A549 (cell line): ENCODE data around the gene PNMA5. TPM values are rescaled to one million over a fixed set of nuclear protein-coding genes. Genes with fewer than 3 reads are reported as not detected.
A peak's percentile ranks its signal among the peaks of the same experiment; 100 is the strongest.

ENCODE experiments used
- ATAC-seq, 2 experiments: fragments of 200-7000 bp in 1 of 2; fragments of >200 bp in 1 of 2; cut with Nextera tagmentation in 1 of 2; cut with Tn5 transposase in 1 of 2; 3 replicates each; pipeline versions ENCODE4 v1.8.0 to v1.9.1; 2018 to 2020; ENCODE audit warnings: mild to moderate bottlenecking in 1 of 2, moderate library complexity in 1 of 2
- CTCF ChIA-PET: fragments of 300-600 bp; sonication (Branson Sonifier 250); formaldehyde crosslinking; extraction: SDS; loops from one replicate; lab custom pipeline; 2021; ENCODE audit warnings: antibody characterized with exemption, inconsistent platforms; lab: Yijun Ruan, JAX
- POLR2A ChIA-PET: fragments of 350-600 bp; formaldehyde crosslinking; extraction: SDS; loops from one replicate; lab custom pipeline; 2021; ENCODE audit warnings: antibody characterized with exemption, inconsistent platforms; lab: Yijun Ruan, JAX
- DNase-seq, 2 experiments: peaks; one replicate each; pipeline versions ENCODE4 v3.0.0 to v3.0.0-alpha.2; 2011 to 2016; ENCODE audit warnings: low read depth in 1 of 2, low spot score in 1 of 2
- FAIRE-seq: peaks from 2 replicates; lab custom pipeline; 2011; peaks lifted over from hg19 to GRCh38; lab: Jason Lieb, UNC
- H3K27ac ChIP-seq, 2 experiments: fragments of >200 bp; sonication (Bioruptor Twin); formaldehyde crosslinking; 3 replicates each; pipeline ENCODE4 v1.5.1; 2016 to 2017
- H3K4me1 ChIP-seq: fragments of >200 bp; sonication (Bioruptor Twin); formaldehyde crosslinking; 3 replicates; pipeline ENCODE4 v1.6.1; 2016
- H3K4me2 ChIP-seq: fragments of >200 bp; sonication (Bioruptor Twin); formaldehyde crosslinking; 3 replicates; pipeline ENCODE4 v1.6.1; 2016
- H3K4me3 ChIP-seq: fragments of >200 bp; sonication (Bioruptor Twin); formaldehyde crosslinking; 3 replicates; pipeline ENCODE4 v1.5.1; 2016
- H3K9me3 ChIP-seq: fragments of >200 bp; sonication (Bioruptor Twin); formaldehyde crosslinking; 3 replicates; pipeline ENCODE4 v1.6.1; 2016
- CHD2 ChIP-seq: fragments of 150-350 bp; IDR thresholded peaks from 2 replicates; pipeline ENCODE4 v1.6.1; 2014; ENCODE audit warnings: low read length; ENCODE audit not compliant: partially characterized antibody
- CTCF ChIP-seq: fragments of >200 bp; sonication (Bioruptor Twin); formaldehyde crosslinking; IDR thresholded peaks from 3 replicates; pipeline ENCODE4 v1.5.1; 2016
- E2F6 ChIP-seq: IDR thresholded peaks from 2 replicates; pipeline ENCODE4 v1.6.1; 2012; ENCODE audit warnings: low read depth, borderline replicate concordance
- EHMT2 ChIP-seq: fragments of 200-600 bp; sonication (generic); IDR thresholded peaks from 2 replicates; pipeline ENCODE4 v1.6.1; 2016; ENCODE audit warnings: antibody characterized with exemption, low read depth, mild to moderate bottlenecking, moderate library complexity
- HOXA7 ChIP-seq: fragments of 250-450 bp; sonication (Bioruptor Pico); IDR thresholded peaks from 2 replicates; pipeline ENCODE4 v1.5.0; 2020; ENCODE audit warnings: mild to moderate bottlenecking, moderate library complexity
- HOXB13 ChIP-seq: fragments of 250-450 bp; sonication (Bioruptor Pico); IDR thresholded peaks from 2 replicates; pipeline ENCODE4 v1.5.0; 2020; ENCODE audit warnings: low read depth, mild to moderate bottlenecking, moderate library complexity
- JUN ChIP-seq, 2 experiments: fragments of >200 bp; sonication (Bioruptor Twin); formaldehyde crosslinking; IDR thresholded peaks; 2 replicates in 1 of 2; 3 replicates in 1 of 2; pipeline ENCODE4 v1.6.1; 2016 to 2017
- KDM5A ChIP-seq: fragments of 200-600 bp; sonication (generic); IDR thresholded peaks from 2 replicates; pipeline ENCODE4 v1.6.1; 2016; ENCODE audit warnings: antibody characterized with exemption, mild to moderate bottlenecking
- MAX ChIP-seq: IDR thresholded peaks from 2 replicates; pipeline ENCODE4 v1.6.1; 2012
- MYC ChIP-seq: IDR thresholded peaks from 2 replicates; pipeline ENCODE4 v1.6.1; 2012; ENCODE audit warnings: mild to moderate bottlenecking, inconsistent platforms, low read length, improper control_type of control experiment, borderline replicate concordance
- NR3C1 ChIP-seq: fragments of >200 bp; sonication (Bioruptor Twin); formaldehyde crosslinking; IDR thresholded peaks from 3 replicates; pipeline ENCODE4 v1.6.1; 2017
- PHF8 ChIP-seq: fragments of 200-600 bp; sonication (generic); IDR thresholded peaks from 2 replicates; pipeline ENCODE4 v1.6.1; 2016; ENCODE audit warnings: low read depth, mild to moderate bottlenecking, antibody characterized with exemption, moderate library complexity, borderline replicate concordance
- POLR2A ChIP-seq: IDR thresholded peaks from 2 replicates; pipeline ENCODE4 v1.6.1; 2012; ENCODE audit warnings: mild to moderate bottlenecking, low read length
- RAD21 ChIP-seq, 2 experiments: fragments of >200 bp in 1 of 2; sonication (Bioruptor Twin) in 1 of 2; formaldehyde crosslinking in 1 of 2; IDR thresholded peaks in 1 of 2; conservative IDR thresholded peaks in 1 of 2; 2 replicates in 1 of 2; 3 replicates in 1 of 2; pipeline ENCODE4 v1.6.1; 2012 to 2018; ENCODE audit warnings: inconsistent platforms in 1 of 2
- REST ChIP-seq: fragments of 200-600 bp; sonication (generic); IDR thresholded peaks from 2 replicates; pipeline ENCODE4 v1.6.1; 2016; ENCODE audit warnings: antibody characterized with exemption, mild to moderate bottlenecking, moderate library complexity
- RNF2 ChIP-seq: fragments of 200-600 bp; sonication (generic); IDR thresholded peaks from 2 replicates; pipeline ENCODE4 v1.6.1; 2016; ENCODE audit warnings: low read depth, mild to moderate bottlenecking, antibody characterized with exemption, moderate library complexity, borderline replicate concordance
- SMC3 ChIP-seq: fragments of >200 bp; sonication (Bioruptor Twin); formaldehyde crosslinking; IDR thresholded peaks from 3 replicates; pipeline ENCODE4 v1.6.1; 2018; ENCODE audit warnings: inconsistent platforms
- SREBF2 ChIP-seq: fragments of 450-650 bp; IDR thresholded peaks from 2 replicates; pipeline ENCODE4 v1.6.1; 2014; ENCODE audit warnings: mild to moderate bottlenecking, moderate library complexity
- TP53 ChIP-seq: fragments of 250-450 bp; sonication (Bioruptor Pico); IDR thresholded peaks from 2 replicates; pipeline ENCODE4 v1.5.0; 2021; ENCODE audit warnings: mild to moderate bottlenecking, moderate library complexity
- ZFP36 ChIP-seq: fragments of 450-650 bp; IDR thresholded peaks from 2 replicates; pipeline ENCODE4 v1.6.1; 2014; ENCODE audit warnings: borderline replicate concordance; ENCODE audit not compliant: partially characterized antibody
- WGBS: methylation state at CpG from one replicate; pipeline ENCODE4 v1.1.6; 2017; ENCODE audit errors: missing lambda C conversion rate; 5-methylcytosine and 5-hydroxymethylcytosine counted together
- polyA plus RNA-seq, 4 experiments: library from polyadenylated mRNA; depleted of rRNA in 3 of 4; stranded (reverse); fragments of >200 nt; fragmentation: RNase III in 1 of 4; extraction: RNeasy Plus Mini Kit Qiagen cat#74134 plus additional on column Dnase treatment in 1 of 4; gene quantifications; 2 replicates in 3 of 4; 3 replicates in 1 of 4; pipeline ENCODE4 v1.2.3, GENCODE V29; 2011 to 2017

The PNMA5 gene
- polyA plus RNA-seq, 2 of the 4 experiments (the other 2 are of a cell fraction) = not detected

GRCh38 chrX:152959626-152960025 lies 34.3 kb downstream of the PNMA5 start:
- H3K4me1 ChIP-seq = no peaks in the 10 kb centered on the region
- TF ChIP-seq SREBF2 (no peak), PHF8 (no peak), HOXB13 (CRISPR knock-in tag) (no peak), MYC (no peak), RAD21 (conservative IDR thresholded peaks at IDR 0.05 in 1 of 2, IDR thresholded peaks at IDR 0.05 in 1 of 2) (no peak), RNF2 (no peak)
- H3K27ac ChIP-seq = no peak overlapping the region
- H3K4me3 ChIP-seq = no peak overlapping the region
- no peak for ATAC-seq
- 20% methylated on average over 1 of the region's 6 CpGs for WGBS
- H3K9me3 ChIP-seq = no peaks in the 10 kb centered on the region
- no peak for FAIRE-seq
- 0 out of 3 replicates have a peak overlapping the region, but pooled peaks have one; percentile 59 for H3K4me2 ChIP-seq
- DNase-seq = no peak
- ChIA-PET POLR2A (no interaction called here), CTCF (interaction anchor here (0.9 to 2.8 kb wide), 7 partner anchors 9 to 708 kb away, joined by 3 to 23 read pairs (median 4); no protein-coding TSS in a partner anchor)

- peak overlapping the region; percentile 73 to 85 for H3K27ac ChIP-seq
- FAIRE-seq (peak; percentile 88), ATAC-seq (peak; percentile 98 to 99)
- no peaks in the 10 kb centered on the region for H3K9me3 ChIP-seq
- POLR2A ChIA-PET = interaction anchor here (0.6 to 1.0 kb wide), 4 partner anchors 17 to 996 kb away, joined by 3 to 4 read pairs (median 4); no protein-coding TSS in a partner anchor
- TF ChIP-seq RAD21 (conservative IDR thresholded peaks at IDR 0.05 in 1 of 2, IDR thresholded peaks at IDR 0.05 in 1 of 2) (peak; percentile 90 to 96), PHF8 (peak; percentile 31; the same call in 1 of the 2 replicates), RNF2 (no peak), POLR2A (peak; percentile 32), NR3C1 (no peak), MAX (peak; percentile 69), E2F6 (0 out of 2 replicates have a peak, but pooled peaks have one; percentile 38), EHMT2 (no peak), HOXB13 (CRISPR knock-in tag) (no peak), CHD2 (no peak), KDM5A (peak; percentile 90), REST (no peak), HOXA7 (CRISPR knock-in tag) (no peak), TP53 (CRISPR knock-in tag) (no peak), ZFP36 (no peak), JUN (IDR thresholded peaks at IDR 0.05) (peak in 1 of 2 experiments; percentile 45; a peak in 1 of 5 replicates), SMC3 (peak; percentile 83), CTCF (peak; percentile 89)
- TF ChIP-seq, all 56 proteins: peak for 9
- WGBS = 12% methylated on average over 37 of the region's 53 CpGs
- Histone ChIP-seq H3K4me2 (peak overlapping the region; percentile 80), H3K4me3 (peak overlapping the region; percentile 44), H3K4me1 (no peaks in the 10 kb centered on the region)
- DNase-seq = peak; percentile 76 to 92
- CTCF ChIA-PET = interaction anchor here (0.6 to 2.8 kb wide), 10 partner anchors 10 to 548 kb away, joined by 3 to 23 read pairs (median 4); no protein-coding TSS in a partner anchor
These were observed 35.1 kb downstream of the PNMA5 start for GRCh38 chrX:152958524-152959465.
